ENCODE results near the gene C1QTNF9. TPM values are rescaled to one million over a fixed set of nuclear protein-coding genes. Genes with fewer than 3 reads are reported as not detected.

The C1QTNF9 gene
- total RNA-seq, 1 experiment from 2014 or later = not detected

DNA sequence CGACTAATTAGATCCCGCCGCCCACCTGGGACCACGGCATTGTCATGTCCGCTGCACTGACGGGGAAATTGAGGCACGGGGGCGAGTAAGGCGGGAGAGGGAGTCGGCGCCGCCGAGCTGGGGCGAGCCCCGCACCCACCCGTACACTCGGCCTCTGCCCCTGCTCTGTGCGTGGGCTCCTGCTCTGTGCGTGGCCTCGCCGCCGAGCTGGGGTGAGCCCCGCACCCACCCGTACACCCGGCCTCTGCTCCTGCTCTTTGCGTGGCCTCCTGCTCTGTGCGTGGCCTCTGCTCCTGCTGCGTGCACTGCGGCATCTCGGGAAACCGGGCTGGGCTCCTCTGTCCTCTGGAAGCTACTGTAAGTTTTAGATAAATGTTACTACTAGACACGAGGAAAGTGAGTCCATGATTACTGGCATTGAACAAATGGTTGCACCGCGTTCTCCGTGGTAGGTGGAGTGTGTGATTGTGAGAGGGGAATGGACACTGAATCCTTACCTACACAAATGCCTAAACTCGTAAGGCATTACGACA lies 826 bp upstream of the C1QTNF9 start:
- CTCF ChIA-PET = no interaction called here
- RAD21 ChIA-PET (ENCODE audit: low non-redundant PET in 1 of 2, low total read pairs in 2 of 2, uncharacterized antibody in 2 of 2, unreplicated experiment in 2 of 2) = no interaction called here
- no peaks in the 10 kb centered on the region for H3K4me1 ChIP-seq (ENCODE audit: control insufficient read depth in 1 of 2, insufficient read depth in 2 of 2, low read length in 2 of 2)
- no peak overlapping the region for H3K4me2 ChIP-seq (ENCODE audit: low read length)
- H3K9me2 ChIP-seq (ENCODE audit: insufficient read depth) = no peaks in the 10 kb centered on the region
- H3K27ac ChIP-seq (ENCODE audit: low read depth, low read length) = no peak overlapping the region
- no peak for DNase-seq (ENCODE audit: low read depth, low spot score)
- H3K9me3 ChIP-seq (ENCODE audit: control insufficient read depth in 1 of 2, insufficient read depth in 1 of 2, low read depth in 1 of 2, low read length in 2 of 2) = no peaks in the 10 kb centered on the region
- H3K79me2 ChIP-seq (ENCODE audit: insufficient read depth, low read length) = no peaks in the 10 kb centered on the region
- H3K4me3 ChIP-seq (replicated peaks in 1 of 2; ENCODE audit: low read depth in 1 of 2, low read length in 2 of 2) = no peak overlapping the region
- no peaks in the 10 kb centered on the region for H4K20me1 ChIP-seq (ENCODE audit: insufficient read depth)
- no peak overlapping the region for H3K9ac ChIP-seq (ENCODE audit: low read length)
- no peaks in the 10 kb centered on the region for H3K27me3 ChIP-seq (ENCODE audit: insufficient read depth, low read length)
- POLR2A ChIA-PET = no interaction called here
- no peaks in the 10 kb centered on the region; a peak in 1 of 4 replicates for H3K36me3 ChIP-seq (ENCODE audit: control insufficient read depth in 1 of 2, insufficient read depth in 2 of 2, low read length in 2 of 2)
- TF ChIP-seq, protein P1, sequence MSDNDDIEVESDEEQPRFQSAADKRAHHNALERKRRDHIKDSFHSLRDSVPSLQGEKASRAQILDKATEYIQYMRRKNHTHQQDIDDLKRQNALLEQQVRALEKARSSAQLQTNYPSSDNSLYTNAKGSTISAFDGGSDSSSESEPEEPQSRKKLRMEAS (IDR thresholded peaks at IDR 0.05) = no peak
- TF ChIP-seq ZNF274 (IDR thresholded peaks at IDR 0.05; ENCODE audit: low read depth, low read length) (no peak), SIN3A (IDR thresholded peaks at IDR 0.05; ENCODE audit: low read depth) (no peak), RAD21 (IDR thresholded peaks at IDR 0.05; ENCODE audit: low read depth) (no peak), ELF1 (IDR thresholded peaks at IDR 0.05; ENCODE audit: borderline replicate concordance, low read depth) (no peak), EZH2 (IDR thresholded peaks at IDR 0.05) (no peak), ZFX (IDR thresholded peaks at IDR 0.05) (no peak), JUND (IDR thresholded peaks at IDR 0.05) (no peak)
- TF ChIP-seq, protein P2, sequence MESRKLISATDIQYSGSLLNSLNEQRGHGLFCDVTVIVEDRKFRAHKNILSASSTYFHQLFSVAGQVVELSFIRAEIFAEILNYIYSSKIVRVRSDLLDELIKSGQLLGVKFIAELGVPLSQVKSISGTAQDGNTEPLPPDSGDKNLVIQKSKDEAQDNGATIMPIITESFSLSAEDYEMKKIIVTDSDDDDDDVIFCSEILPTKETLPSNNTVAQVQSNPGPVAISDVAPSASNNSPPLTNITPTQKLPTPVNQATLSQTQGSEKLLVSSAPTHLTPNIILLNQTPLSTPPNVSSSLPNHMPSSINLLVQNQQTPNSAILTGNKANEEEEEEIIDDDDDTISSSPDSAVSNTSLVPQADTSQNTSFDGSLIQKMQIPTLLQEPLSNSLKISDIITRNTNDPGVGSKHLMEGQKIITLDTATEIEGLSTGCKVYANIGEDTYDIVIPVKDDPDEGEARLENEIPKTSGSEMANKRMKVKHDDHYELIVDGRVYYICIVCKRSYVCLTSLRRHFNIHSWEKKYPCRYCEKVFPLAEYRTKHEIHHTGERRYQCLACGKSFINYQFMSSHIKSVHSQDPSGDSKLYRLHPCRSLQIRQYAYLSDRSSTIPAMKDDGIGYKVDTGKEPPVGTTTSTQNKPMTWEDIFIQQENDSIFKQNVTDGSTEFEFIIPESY (IDR thresholded peaks at IDR 0.05; ENCODE audit: extremely low read depth, insufficient replicate concordance, low read length) = no peak
- TF ChIP-seq, protein P3, sequence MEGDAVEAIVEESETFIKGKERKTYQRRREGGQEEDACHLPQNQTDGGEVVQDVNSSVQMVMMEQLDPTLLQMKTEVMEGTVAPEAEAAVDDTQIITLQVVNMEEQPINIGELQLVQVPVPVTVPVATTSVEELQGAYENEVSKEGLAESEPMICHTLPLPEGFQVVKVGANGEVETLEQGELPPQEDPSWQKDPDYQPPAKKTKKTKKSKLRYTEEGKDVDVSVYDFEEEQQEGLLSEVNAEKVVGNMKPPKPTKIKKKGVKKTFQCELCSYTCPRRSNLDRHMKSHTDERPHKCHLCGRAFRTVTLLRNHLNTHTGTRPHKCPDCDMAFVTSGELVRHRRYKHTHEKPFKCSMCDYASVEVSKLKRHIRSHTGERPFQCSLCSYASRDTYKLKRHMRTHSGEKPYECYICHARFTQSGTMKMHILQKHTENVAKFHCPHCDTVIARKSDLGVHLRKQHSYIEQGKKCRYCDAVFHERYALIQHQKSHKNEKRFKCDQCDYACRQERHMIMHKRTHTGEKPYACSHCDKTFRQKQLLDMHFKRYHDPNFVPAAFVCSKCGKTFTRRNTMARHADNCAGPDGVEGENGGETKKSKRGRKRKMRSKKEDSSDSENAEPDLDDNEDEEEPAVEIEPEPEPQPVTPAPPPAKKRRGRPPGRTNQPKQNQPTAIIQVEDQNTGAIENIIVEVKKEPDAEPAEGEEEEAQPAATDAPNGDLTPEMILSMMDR (IDR thresholded peaks at IDR 0.05 in 2 of 3, conservative IDR thresholded peaks at IDR 0.05 in 1 of 3; ENCODE audit: borderline replicate concordance in 1 of 3, insufficient read depth in 1 of 3, low read depth in 2 of 3, low read length in 2 of 3) = no peak
- TF ChIP-seq, protein P4, sequence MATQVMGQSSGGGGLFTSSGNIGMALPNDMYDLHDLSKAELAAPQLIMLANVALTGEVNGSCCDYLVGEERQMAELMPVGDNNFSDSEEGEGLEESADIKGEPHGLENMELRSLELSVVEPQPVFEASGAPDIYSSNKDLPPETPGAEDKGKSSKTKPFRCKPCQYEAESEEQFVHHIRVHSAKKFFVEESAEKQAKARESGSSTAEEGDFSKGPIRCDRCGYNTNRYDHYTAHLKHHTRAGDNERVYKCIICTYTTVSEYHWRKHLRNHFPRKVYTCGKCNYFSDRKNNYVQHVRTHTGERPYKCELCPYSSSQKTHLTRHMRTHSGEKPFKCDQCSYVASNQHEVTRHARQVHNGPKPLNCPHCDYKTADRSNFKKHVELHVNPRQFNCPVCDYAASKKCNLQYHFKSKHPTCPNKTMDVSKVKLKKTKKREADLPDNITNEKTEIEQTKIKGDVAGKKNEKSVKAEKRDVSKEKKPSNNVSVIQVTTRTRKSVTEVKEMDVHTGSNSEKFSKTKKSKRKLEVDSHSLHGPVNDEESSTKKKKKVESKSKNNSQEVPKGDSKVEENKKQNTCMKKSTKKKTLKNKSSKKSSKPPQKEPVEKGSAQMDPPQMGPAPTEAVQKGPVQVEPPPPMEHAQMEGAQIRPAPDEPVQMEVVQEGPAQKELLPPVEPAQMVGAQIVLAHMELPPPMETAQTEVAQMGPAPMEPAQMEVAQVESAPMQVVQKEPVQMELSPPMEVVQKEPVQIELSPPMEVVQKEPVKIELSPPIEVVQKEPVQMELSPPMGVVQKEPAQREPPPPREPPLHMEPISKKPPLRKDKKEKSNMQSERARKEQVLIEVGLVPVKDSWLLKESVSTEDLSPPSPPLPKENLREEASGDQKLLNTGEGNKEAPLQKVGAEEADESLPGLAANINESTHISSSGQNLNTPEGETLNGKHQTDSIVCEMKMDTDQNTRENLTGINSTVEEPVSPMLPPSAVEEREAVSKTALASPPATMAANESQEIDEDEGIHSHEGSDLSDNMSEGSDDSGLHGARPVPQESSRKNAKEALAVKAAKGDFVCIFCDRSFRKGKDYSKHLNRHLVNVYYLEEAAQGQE (IDR thresholded peaks at IDR 0.05; ENCODE audit: low read depth) = no peak
- BruUV-seq (replicated peaks) = no TSS peak
- intact Hi-C loops (cut with micrococcal nuclease) = no loop called here
- H2AFZ ChIP-seq (ENCODE audit: low read depth, low read length, poor library complexity, severe bottlenecking) = no peak overlapping the region
- no peak for ATAC-seq

Measured in HCT116 (cell line).